GM12864 (cell line): Measurements from ENCODE around the gene CGN.

ENCODE experiments used
- DNase-seq: peaks from one replicate; pipeline ENCODE4 v3.0.0-alpha.2; 2011; ENCODE audit warnings: low read depth
- H3K4me3 ChIP-seq: 2 replicates; pipeline ENCODE4 v1.5.1; 2011; ENCODE audit warnings: mild to moderate bottlenecking, low read depth, low read length, control low read depth
- CTCF ChIP-seq: IDR thresholded peaks from 2 replicates; pipeline ENCODE4 v1.5.1; 2011; ENCODE audit warnings: low read depth, mild to moderate bottlenecking, moderate library complexity, low read length, control low read depth, inconsistent platforms; ENCODE audit errors: missing control alignments

The CGN gene

GRCh38 chr1:151546011-151546925 lies 35.1 kb downstream of the CGN start:
- no peak for DNase-seq
- no peak for TF ChIP-seq CTCF
- H3K4me3 ChIP-seq = no peak overlapping the region

GRCh38 chr1:151547119-151547899 lies 36.1 kb downstream of the CGN start:
- no peak for TF ChIP-seq CTCF
- no peak for DNase-seq
- H3K4me3 ChIP-seq = no peak overlapping the region

GRCh38 chr1:151547900-151548230 lies 36.7 kb downstream of the CGN start:
- no peak for DNase-seq
- H3K4me3 ChIP-seq = no peak overlapping the region
- TF ChIP-seq CTCF = no peak

GRCh38 chr1:151549199-151549598 lies 38.0 kb downstream of the CGN start:
- DNase-seq = no peak
- no peak overlapping the region for H3K4me3 ChIP-seq
- TF ChIP-seq CTCF = no peak

- DNase-seq = no peak
- no peak for TF ChIP-seq CTCF
- no peak overlapping the region for H3K4me3 ChIP-seq
Measured at GRCh38 chr1:151553659-151554058, 42.5 kb downstream of the CGN start.

- no peak for TF ChIP-seq CTCF
- no peak overlapping the region for H3K4me3 ChIP-seq
- no peak for DNase-seq
Measured at GRCh38 chr1:151556052-151556451, 44.9 kb downstream of the CGN start.

GRCh38 chr1:151562661-151563060 lies 51.5 kb downstream of the CGN start:
- no peak for DNase-seq
- no peak overlapping the region for H3K4me3 ChIP-seq
- no peak for TF ChIP-seq CTCF
